ENCODE results near the gene P3R3URF. TPM values are rescaled to one million over a fixed set of nuclear protein-coding genes. Genes with fewer than 3 reads are reported as not detected.

The P3R3URF gene
- total RNA-seq, 1 donor from 2014 or later, result not detected

DNA sequence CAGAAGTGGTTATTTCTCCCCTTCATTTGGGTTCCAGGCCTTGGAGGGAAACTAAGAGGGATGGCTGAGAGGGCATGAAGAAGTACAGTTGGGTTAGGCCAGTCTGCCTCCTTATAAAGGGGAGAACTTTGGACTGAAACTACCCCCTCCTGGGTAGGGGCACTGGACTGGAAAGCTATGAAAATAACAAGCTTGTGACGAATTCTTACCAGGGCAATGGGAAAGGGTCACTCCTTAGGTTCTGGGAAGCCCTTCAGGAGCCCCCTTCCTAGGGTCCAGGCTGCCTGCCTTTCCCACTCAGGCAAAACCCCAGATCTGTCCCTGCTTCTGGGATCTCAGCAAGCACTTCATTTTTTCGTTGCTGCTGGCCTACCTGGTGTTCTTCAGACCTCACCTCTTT is 9.8 kb upstream of the P3R3URF start:
- DNase-seq (ENCODE audit: low read depth) (no peak), FAIRE-seq (no peak)
- peaks cover 4% of the 10 kb centered on the region for H3K36me3 ChIP-seq (ENCODE audit: insufficient read depth, low read length)
- Mint-ChIP-seq H3K4me3 (ENCODE audit: unreplicated experiment) (no peak overlapping the region), H3K27me3 (ENCODE audit: low read depth, unreplicated experiment) (no peaks in the 10 kb centered on the region), H3K9me3 (ENCODE audit: unreplicated experiment) (no peaks in the 10 kb centered on the region), H3K27ac (ENCODE audit: unreplicated experiment) (no peak overlapping the region), H3K4me1 (ENCODE audit: low read depth, unreplicated experiment) (peaks cover 22% of the 10 kb centered on the region), H3K36me3 (ENCODE audit: low read depth, unreplicated experiment) (peaks cover 6% of the 10 kb centered on the region)
- peaks cover 32% of the 10 kb centered on the region for H3K4me1 ChIP-seq (ENCODE audit: insufficient read depth, low read length)
- no peaks in the 10 kb centered on the region for H3K9me3 ChIP-seq (ENCODE audit: insufficient read depth, low read depth, low read length)
- no peak overlapping the region for H3K27ac ChIP-seq (ENCODE audit: low read depth, low read length)
- no peak for TF ChIP-seq EZH2 (IDR thresholded peaks at IDR 0.05; ENCODE audit: insufficient read depth, low read length)
- TF ChIP-seq, protein P1, sequence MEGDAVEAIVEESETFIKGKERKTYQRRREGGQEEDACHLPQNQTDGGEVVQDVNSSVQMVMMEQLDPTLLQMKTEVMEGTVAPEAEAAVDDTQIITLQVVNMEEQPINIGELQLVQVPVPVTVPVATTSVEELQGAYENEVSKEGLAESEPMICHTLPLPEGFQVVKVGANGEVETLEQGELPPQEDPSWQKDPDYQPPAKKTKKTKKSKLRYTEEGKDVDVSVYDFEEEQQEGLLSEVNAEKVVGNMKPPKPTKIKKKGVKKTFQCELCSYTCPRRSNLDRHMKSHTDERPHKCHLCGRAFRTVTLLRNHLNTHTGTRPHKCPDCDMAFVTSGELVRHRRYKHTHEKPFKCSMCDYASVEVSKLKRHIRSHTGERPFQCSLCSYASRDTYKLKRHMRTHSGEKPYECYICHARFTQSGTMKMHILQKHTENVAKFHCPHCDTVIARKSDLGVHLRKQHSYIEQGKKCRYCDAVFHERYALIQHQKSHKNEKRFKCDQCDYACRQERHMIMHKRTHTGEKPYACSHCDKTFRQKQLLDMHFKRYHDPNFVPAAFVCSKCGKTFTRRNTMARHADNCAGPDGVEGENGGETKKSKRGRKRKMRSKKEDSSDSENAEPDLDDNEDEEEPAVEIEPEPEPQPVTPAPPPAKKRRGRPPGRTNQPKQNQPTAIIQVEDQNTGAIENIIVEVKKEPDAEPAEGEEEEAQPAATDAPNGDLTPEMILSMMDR (IDR thresholded peaks at IDR 0.05; ENCODE audit: insufficient read depth, low read depth, low read length), result no peak
- H3K9ac ChIP-seq (ENCODE audit: low read length), result no peak overlapping the region
- H3K4me2 ChIP-seq (ENCODE audit: low read length), result no peak overlapping the region
- H4K20me1 ChIP-seq (ENCODE audit: insufficient read depth, low read length), result no peaks in the 10 kb centered on the region
- no peak overlapping the region for H2AFZ ChIP-seq (ENCODE audit: low read depth, low read length)
- H3K79me2 ChIP-seq (ENCODE audit: insufficient read depth, low read length), result no peaks in the 10 kb centered on the region
- no peaks in the 10 kb centered on the region for H3K27me3 ChIP-seq (ENCODE audit: insufficient read depth, low read length)
- no peak overlapping the region for H3K4me3 ChIP-seq (ENCODE audit: insufficient read depth, low read depth, low read length)

DNA sequence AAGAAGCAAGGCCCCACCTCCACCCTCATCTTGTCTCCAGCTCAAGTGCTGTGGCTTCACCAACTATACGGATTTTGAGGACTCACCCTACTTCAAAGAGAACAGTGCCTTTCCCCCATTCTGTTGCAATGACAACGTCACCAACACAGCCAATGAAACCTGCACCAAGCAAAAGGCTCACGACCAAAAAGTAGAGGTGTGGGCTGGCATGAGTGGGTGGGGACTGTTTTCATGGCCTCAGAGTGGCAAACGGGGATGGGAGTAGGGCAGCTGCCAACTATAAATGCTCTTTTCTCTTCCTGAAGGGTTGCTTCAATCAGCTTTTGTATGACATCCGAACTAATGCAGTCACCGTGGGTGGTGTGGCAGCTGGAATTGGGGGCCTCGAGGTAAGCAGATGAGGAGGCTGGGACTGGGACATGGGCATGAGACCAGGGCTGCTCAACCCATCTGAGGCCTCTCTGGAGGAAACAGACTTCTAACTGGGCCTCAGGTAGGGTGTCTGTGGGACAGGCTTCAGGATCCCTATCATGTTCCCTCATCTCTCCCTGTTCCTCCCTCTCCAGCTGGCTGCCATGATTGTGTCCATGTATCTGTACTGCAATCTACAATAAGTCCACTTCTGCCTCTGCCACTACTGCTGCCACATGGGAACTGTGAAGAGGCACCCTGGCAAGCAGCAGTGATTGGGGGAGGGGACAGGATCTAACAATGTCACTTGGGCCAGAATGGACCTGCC is 8.8 kb upstream of the P3R3URF start:
- H3K4me1 ChIP-seq (ENCODE audit: insufficient read depth, low read length), result peaks cover 28% of the 10 kb centered on the region
- H4K20me1 ChIP-seq (ENCODE audit: insufficient read depth, low read length), result no peaks in the 10 kb centered on the region
- no peaks in the 10 kb centered on the region for H3K27me3 Mint-ChIP-seq (ENCODE audit: low read depth, unreplicated experiment)
- H3K4me3 ChIP-seq (ENCODE audit: insufficient read depth, low read depth, low read length), result no peak overlapping the region
- no peak overlapping the region for H2AFZ ChIP-seq (ENCODE audit: low read depth, low read length)
- FAIRE-seq (no peak), DNase-seq (ENCODE audit: low read depth) (no peak)
- no peaks in the 10 kb centered on the region for H3K9me3 ChIP-seq (ENCODE audit: insufficient read depth, low read depth, low read length)
- H3K27ac ChIP-seq (ENCODE audit: low read depth, low read length), result no peak overlapping the region
- TF ChIP-seq, protein P1 (IDR thresholded peaks at IDR 0.05; ENCODE audit: insufficient read depth, low read depth, low read length), result no peak
- no peaks in the 10 kb centered on the region for H3K27me3 ChIP-seq (ENCODE audit: insufficient read depth, low read length)
- no peaks in the 10 kb centered on the region for H3K79me2 ChIP-seq (ENCODE audit: insufficient read depth, low read length)
- peaks cover 22% of the 10 kb centered on the region for H3K4me1 Mint-ChIP-seq (ENCODE audit: low read depth, unreplicated experiment)
- H3K27ac Mint-ChIP-seq (ENCODE audit: unreplicated experiment), result no peak overlapping the region
- no peaks in the 10 kb centered on the region for H3K9me3 Mint-ChIP-seq (ENCODE audit: unreplicated experiment)
- no peak overlapping the region for H3K4me3 Mint-ChIP-seq (ENCODE audit: unreplicated experiment)
- H3K9ac ChIP-seq (ENCODE audit: low read length), result no peak overlapping the region
- peaks cover 4% of the 10 kb centered on the region for H3K36me3 ChIP-seq (ENCODE audit: insufficient read depth, low read length)
- peaks cover 5% of the 10 kb centered on the region for H3K36me3 Mint-ChIP-seq (ENCODE audit: low read depth, unreplicated experiment)
- H3K4me2 ChIP-seq (ENCODE audit: low read length), result no peak overlapping the region

DNA sequence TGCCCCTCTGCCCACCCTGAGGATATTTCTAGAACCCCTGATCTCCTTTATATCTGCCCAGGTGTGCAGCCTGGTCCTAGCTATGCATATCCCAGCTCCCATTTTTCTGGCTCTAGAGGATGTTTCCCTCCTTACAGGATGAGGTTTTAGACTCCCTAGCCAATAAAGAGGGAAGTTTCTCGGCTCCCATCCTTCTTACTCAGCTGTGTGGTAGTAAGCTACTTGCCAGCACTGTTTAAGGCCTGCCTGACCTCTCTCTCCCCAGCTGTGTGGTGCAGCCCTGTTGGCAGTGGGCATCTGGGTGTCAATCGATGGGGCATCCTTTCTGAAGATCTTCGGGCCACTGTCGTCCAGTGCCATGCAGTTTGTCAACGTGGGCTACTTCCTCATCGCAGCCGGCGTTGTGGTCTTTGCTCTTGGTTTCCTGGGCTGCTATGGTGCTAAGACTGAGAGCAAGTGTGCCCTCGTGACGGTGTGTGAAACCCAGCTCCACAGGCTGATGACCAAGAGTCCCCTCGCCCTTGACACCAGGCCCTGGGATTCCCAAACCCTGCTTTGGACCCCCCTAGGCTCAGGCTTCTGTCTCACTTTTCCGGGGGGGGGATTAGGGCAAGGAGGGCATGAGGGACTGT is 7.8 kb upstream of the P3R3URF start:
- H3K9me3 ChIP-seq (ENCODE audit: insufficient read depth, low read depth, low read length), result no peaks in the 10 kb centered on the region
- FAIRE-seq (no peak), DNase-seq (ENCODE audit: low read depth) (no peak)
- H3K9me3 Mint-ChIP-seq (ENCODE audit: unreplicated experiment), result no peaks in the 10 kb centered on the region
- H3K36me3 ChIP-seq (ENCODE audit: insufficient read depth, low read length), result no peaks in the 10 kb centered on the region
- H3K4me2 ChIP-seq (ENCODE audit: low read length), result peak overlapping the region; percentile 59
- H2AFZ ChIP-seq (ENCODE audit: low read depth, low read length), result no peak overlapping the region
- peak overlapping the region; percentile 64 for H3K9ac ChIP-seq (ENCODE audit: low read length)
- H3K27ac Mint-ChIP-seq (ENCODE audit: unreplicated experiment), result peak overlapping the region; percentile 83
- H3K4me3 ChIP-seq (ENCODE audit: insufficient read depth, low read depth, low read length), result no peak overlapping the region
- no peaks in the 10 kb centered on the region for H3K27me3 ChIP-seq (ENCODE audit: insufficient read depth, low read length)
- no peaks in the 10 kb centered on the region for H3K79me2 ChIP-seq (ENCODE audit: insufficient read depth, low read length)
- H3K36me3 Mint-ChIP-seq (ENCODE audit: low read depth, unreplicated experiment), result peaks cover 5% of the 10 kb centered on the region
- H3K4me3 Mint-ChIP-seq (ENCODE audit: unreplicated experiment), result peak overlapping the region; percentile 64
- TF ChIP-seq EZH2 (IDR thresholded peaks at IDR 0.05; ENCODE audit: insufficient read depth, low read length), result no peak
- TF ChIP-seq, protein P1 (IDR thresholded peaks at IDR 0.05; ENCODE audit: insufficient read depth, low read depth, low read length), result no peak
- no peaks in the 10 kb centered on the region for H3K27me3 Mint-ChIP-seq (ENCODE audit: low read depth, unreplicated experiment)
- no peaks in the 10 kb centered on the region for H4K20me1 ChIP-seq (ENCODE audit: insufficient read depth, low read length)
- H3K27ac ChIP-seq (ENCODE audit: low read depth, low read length), result peak overlapping the region; percentile 88
- H3K4me1 ChIP-seq (ENCODE audit: insufficient read depth, low read length), result peaks cover 28% of the 10 kb centered on the region
- peaks cover 22% of the 10 kb centered on the region for H3K4me1 Mint-ChIP-seq (ENCODE audit: low read depth, unreplicated experiment)
